ENCODE data around the gene TRAK2.
"Not testable (repeated sequence)": the region's sequence is repeated elsewhere in the genome, so short reads cannot be mapped to it uniquely, and the experiment has no call there.

The TRAK2 gene

DNA sequence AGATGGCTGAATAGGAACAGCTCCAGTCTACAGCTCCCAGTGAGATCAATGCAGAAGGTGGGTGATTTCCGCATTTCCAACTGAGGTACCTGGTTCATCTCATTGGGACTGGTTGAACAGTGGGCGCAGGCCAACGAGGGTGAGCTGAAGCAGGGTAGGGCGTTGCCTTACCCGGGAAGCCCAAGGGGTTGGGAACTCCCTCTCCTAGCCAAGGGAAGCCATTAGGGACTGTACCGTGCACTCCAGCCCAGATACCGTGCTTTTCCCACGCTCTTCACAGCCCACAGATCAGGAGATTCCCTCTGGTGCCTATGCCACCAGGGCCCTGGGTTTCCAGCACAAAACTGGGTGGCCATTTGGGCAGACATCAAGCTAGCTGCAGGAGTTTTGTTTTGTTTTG is 81.9 kb downstream of the TRAK2 start:
- not testable (repeated sequence) for H3K27ac Mint-ChIP-seq; H3K4me1 Mint-ChIP-seq (ENCODE audit: low read depth); H3K27me3 Mint-ChIP-seq; H3K4me3 Mint-ChIP-seq; H3K9me3 Mint-ChIP-seq
- peaks cover 51% of the 10 kb centered on the region for H3K36me3 Mint-ChIP-seq (ENCODE audit: low read depth)

DNA sequence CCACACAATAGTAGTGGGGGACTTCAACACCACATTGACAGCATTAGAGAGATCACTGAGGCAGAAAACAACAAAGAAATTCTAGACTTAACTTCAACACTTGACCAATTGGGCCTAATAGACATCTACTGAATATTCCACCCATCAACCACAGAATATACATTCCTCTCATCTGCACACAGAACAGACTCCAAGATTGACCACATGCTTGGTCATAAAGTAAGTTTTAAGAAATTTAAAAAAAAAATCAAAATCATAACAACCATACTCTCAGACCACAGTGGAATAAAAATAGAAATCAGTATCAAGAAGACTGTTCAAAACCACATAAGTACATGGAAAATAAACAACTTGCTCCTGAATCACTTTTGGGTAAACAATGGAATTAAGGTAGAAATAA is 85.1 kb downstream of the TRAK2 start:
- H3K4me1 Mint-ChIP-seq (ENCODE audit: low read depth) = peaks cover 14% of the 10 kb centered on the region
- no peaks in the 10 kb centered on the region for H3K9me3 Mint-ChIP-seq
- H3K4me3 Mint-ChIP-seq = no peak overlapping the region
- no peaks in the 10 kb centered on the region for H3K27me3 Mint-ChIP-seq
- no peak overlapping the region for H3K27ac Mint-ChIP-seq
- H3K36me3 Mint-ChIP-seq (ENCODE audit: low read depth) = peaks cover 55% of the 10 kb centered on the region

DNA sequence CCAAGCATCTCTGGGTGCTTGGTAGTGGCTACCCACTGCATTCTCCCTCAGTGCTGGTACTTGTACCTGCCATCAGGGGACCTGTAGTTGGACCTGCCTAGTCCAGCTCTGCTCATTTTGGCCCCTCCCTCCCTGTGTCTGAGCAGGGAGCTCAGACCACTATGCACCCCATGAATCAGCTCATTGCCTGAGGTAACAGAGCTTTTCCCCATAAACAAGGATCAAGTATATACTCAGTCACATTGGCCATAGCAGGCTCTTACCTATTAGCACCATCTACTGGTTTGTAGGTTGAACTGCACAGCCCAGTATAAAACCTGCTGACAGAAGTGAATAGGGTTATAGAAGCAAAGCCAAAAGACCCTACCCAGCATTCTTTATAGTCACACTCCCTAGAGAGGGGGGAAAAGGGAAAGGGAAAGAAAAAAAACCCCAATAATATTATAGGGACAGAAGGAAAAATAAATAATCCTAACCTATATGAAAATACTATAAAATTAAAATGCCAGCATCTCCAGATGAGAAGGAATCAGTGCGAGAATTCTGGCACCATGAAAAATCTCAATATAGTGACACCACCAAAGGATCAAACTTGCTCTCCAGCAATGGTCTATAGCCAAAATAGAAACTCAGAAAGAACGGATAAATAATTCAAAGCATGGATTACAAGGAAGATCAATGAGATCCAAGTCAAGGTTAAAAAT is 87.2 kb downstream of the TRAK2 start:
- Mint-ChIP-seq H3K9me3 (no peaks in the 10 kb centered on the region), H3K27me3 (no peaks in the 10 kb centered on the region), H3K4me1 (ENCODE audit: low read depth) (peaks cover 23% of the 10 kb centered on the region), H3K27ac (peak overlapping the region; percentile 34), H3K4me3 (no peak overlapping the region), H3K36me3 (ENCODE audit: low read depth) (peaks cover 48% of the 10 kb centered on the region)

DNA sequence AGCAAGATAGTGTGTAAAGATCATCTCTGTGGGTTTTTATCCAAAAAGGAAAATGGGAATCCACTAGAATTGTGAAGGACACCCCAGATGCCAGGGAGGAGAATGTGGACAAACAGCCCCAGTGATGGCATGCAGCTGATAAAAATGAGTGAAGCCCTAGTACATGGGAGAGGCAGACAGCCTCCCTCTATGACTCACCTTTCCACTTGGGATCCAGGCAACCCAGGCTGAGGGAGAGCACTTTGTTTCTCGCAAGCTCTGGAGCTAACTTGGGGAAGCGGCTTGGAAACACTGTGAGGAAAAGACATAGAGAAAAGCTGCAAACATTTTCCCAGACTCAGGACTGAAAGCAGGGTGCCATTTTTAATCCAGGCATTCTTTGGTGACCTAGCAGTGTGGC is 88.9 kb downstream of the TRAK2 start:
- H3K27me3 Mint-ChIP-seq = no peaks in the 10 kb centered on the region
- no peak overlapping the region for H3K4me3 Mint-ChIP-seq
- H3K4me1 Mint-ChIP-seq (ENCODE audit: low read depth) = peaks cover 27% of the 10 kb centered on the region
- no peaks in the 10 kb centered on the region for H3K9me3 Mint-ChIP-seq
- no peak overlapping the region for H3K27ac Mint-ChIP-seq
- peaks cover 38% of the 10 kb centered on the region for H3K36me3 Mint-ChIP-seq (ENCODE audit: low read depth)

DNA sequence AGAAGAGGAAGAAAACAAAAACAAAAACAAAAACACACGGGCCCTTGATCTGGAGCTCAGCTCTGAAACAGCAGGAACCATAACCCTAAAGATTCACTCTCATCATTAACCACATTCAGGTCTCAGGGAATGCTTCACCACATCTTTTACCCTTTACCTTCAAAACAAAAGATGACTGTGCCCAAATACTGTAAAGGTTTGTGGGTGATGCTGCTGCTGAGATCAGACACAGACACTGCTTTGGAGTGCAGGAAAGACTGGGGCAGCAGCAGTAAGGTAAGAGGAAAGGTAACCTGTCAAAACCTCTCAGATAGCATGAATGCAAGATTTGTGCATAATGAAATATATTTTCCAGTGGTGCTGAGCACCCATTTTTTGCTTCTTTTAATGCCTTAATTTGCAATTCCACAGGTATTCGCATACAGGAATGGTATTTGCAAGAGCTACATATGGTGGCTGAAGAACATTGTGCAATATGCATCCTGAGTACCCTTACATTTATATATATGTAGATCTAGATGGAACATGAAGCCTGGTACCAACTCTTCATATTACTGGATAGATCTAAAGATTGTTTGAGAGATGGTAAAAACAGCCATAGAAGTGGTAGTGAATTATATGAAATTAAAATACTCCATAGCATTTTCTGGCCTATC is 90.1 kb downstream of the TRAK2 start:
- H3K4me3 Mint-ChIP-seq = no peak overlapping the region
- H3K9me3 Mint-ChIP-seq = no peaks in the 10 kb centered on the region
- peaks cover 27% of the 10 kb centered on the region for H3K36me3 Mint-ChIP-seq (ENCODE audit: low read depth)
- peaks cover 27% of the 10 kb centered on the region for H3K4me1 Mint-ChIP-seq (ENCODE audit: low read depth)
- H3K27me3 Mint-ChIP-seq = no peaks in the 10 kb centered on the region
- H3K27ac Mint-ChIP-seq = no peak overlapping the region

DNA sequence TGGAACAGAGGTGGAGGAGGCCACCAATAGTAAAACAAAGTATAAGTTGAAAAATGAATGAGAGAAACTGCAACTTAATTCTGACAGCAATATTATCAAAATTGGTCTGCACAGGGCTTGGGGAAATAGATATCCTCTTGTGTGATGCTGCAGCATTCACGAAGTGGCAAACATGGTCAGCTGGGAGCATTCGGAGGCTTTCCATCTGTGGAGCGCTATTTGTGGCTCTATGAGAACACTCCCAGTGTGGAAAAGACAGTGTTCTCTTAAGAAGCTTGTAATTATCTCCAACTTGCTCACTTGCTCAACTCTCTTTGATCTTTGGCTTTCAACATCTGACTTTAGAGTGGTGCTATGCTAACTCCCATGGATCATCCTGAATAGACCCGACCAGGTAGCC is 91.0 kb downstream of the TRAK2 start:
- Mint-ChIP-seq H3K36me3 (ENCODE audit: low read depth) (peaks cover 27% of the 10 kb centered on the region), H3K4me3 (no peak overlapping the region), H3K27me3 (no peaks in the 10 kb centered on the region), H3K9me3 (no peaks in the 10 kb centered on the region), H3K4me1 (ENCODE audit: low read depth) (peaks cover 27% of the 10 kb centered on the region), H3K27ac (no peak overlapping the region)

DNA sequence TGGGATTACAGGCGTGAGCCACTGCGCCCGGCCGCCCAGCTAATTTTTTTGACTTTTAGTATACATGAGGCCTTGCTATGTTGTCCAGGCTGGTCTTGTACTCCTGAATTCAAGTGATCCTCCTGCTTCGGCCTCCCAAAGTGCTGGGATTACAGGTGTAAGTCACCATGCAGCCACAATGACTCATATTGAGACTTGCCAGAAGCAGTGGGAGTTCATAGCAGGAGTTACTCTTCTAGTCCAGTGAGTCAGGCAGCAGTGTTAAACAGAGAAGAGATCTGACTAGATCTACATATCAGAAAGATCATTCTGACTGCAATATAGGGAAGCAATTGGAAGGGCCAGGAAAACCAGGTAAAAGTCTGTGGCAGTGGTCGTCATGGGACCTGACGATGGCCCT is 92.6 kb downstream of the TRAK2 start:
- no peaks in the 10 kb centered on the region for H3K9me3 Mint-ChIP-seq
- no peaks in the 10 kb centered on the region for H3K27me3 Mint-ChIP-seq
- H3K4me1 Mint-ChIP-seq (ENCODE audit: low read depth) = peaks cover 24% of the 10 kb centered on the region
- no peak overlapping the region for H3K27ac Mint-ChIP-seq
- no peak overlapping the region for H3K4me3 Mint-ChIP-seq
- peaks cover 19% of the 10 kb centered on the region for H3K36me3 Mint-ChIP-seq (ENCODE audit: low read depth)

DNA sequence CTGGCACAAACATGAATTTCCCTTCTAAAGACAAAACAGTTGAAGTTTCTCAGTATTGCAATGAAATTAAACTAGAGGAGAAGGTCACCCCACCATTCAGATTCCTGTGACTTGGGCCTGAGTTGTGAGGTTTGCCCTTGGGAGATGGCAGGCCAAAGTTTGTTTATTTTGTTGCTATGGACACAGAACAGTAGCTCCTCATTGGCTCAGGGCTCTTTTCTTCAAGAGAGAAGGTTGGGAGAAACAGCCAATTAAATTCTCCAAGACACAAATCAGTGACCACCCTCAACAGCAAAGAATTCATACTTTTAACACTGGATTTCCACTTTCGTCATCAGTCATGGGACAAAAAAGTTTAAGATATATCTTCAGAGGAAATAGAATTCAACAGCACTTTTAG is 94.0 kb downstream of the TRAK2 start, which contains the start of gene FLACC1:
TSS of gene FLACC1 (minus strand) at position 125 of the 400 bp plus-strand sequence. CDS start 5,941 bp downstream, outside the sequence.
- no peak within 1 kb of the TSS for H3K4me3 Mint-ChIP-seq
- H3K27ac Mint-ChIP-seq = no peak within 1 kb of the TSS

DNA sequence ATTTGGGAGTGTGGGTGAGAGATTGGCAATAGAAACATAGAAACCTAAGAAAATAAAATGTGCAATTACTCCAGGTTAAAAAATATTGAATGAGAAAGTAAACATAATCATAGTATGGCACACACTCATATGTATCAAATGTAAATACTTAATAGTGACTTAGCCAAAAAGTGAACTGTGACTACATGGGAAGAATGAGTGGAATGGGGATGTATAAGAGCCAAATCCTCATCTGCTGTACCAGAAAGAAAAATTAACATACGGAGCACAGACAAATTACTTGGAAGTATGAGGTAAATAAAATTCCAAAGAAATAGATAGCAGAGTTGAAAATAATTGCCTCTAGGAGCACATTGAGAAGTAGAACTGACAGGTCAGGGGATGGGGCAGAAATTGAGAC is 98.1 kb downstream of the TRAK2 start:
- no peaks in the 10 kb centered on the region for H3K4me1 Mint-ChIP-seq (ENCODE audit: low read depth)
- no peak overlapping the region for H3K27ac Mint-ChIP-seq
- no peak overlapping the region for H3K4me3 Mint-ChIP-seq
- H3K9me3 Mint-ChIP-seq = no peaks in the 10 kb centered on the region
- no peaks in the 10 kb centered on the region for H3K36me3 Mint-ChIP-seq (ENCODE audit: low read depth)
- H3K27me3 Mint-ChIP-seq = no peaks in the 10 kb centered on the region

More for the DNA sequence above, 94.0 kb downstream of the TRAK2 start, which contains the start of gene FLACC1:
- H3K36me3 Mint-ChIP-seq (ENCODE audit: low read depth) = peaks cover 15% of the 10 kb centered on the region
- no peaks in the 10 kb centered on the region for H3K9me3 Mint-ChIP-seq
- H3K4me1 Mint-ChIP-seq (ENCODE audit: low read depth) = peaks cover 19% of the 10 kb centered on the region
- no peaks in the 10 kb centered on the region for H3K27me3 Mint-ChIP-seq

DNA sequence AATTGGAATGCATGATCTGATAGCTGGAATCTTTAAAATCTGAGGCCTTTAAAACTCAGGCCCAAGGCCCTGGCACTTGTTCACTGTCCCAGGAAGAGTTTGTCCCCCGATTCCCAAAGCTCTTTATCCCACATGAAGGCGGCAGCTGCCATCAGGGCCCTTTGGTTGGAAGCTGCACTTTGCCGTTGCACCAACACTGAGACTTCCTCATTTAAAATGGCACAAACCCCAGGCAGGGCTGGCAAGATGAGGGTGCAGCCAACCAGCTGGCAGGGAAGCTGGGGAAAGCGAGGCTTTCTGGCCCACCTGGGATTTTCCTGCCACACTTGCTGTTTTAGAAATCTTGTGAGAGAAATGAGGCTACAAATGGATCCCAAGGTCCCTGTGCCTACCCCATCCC is 100.4 kb downstream of the TRAK2 start:
- Mint-ChIP-seq H3K4me3 (no peak overlapping the region), H3K36me3 (ENCODE audit: low read depth) (no peaks in the 10 kb centered on the region), H3K27me3 (no peaks in the 10 kb centered on the region), H3K4me1 (ENCODE audit: low read depth) (no peaks in the 10 kb centered on the region), H3K27ac (no peak overlapping the region), H3K9me3 (no peaks in the 10 kb centered on the region)

DNA sequence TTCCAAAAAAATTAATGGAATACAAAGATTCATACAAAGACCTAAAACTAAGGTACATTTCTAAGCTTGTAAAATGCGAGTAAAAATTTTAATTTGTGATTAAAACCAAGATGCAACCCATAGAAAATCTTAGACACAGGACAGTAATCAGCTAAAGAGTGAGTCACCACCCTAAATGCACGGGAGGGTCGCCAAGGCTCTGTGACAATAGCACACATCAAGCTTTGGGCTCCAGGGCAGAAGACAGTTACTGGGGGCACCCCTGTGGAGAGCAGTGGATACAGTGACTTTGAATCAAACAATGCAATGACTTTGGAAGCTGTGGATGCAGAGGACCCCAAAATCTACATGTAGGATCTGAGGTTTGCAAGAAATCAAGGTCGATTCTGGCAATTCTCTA is 101.7 kb downstream of the TRAK2 start:
- no peak overlapping the region for H3K27ac Mint-ChIP-seq
- no peaks in the 10 kb centered on the region for H3K4me1 Mint-ChIP-seq (ENCODE audit: low read depth)
- H3K36me3 Mint-ChIP-seq (ENCODE audit: low read depth) = no peaks in the 10 kb centered on the region

DNA sequence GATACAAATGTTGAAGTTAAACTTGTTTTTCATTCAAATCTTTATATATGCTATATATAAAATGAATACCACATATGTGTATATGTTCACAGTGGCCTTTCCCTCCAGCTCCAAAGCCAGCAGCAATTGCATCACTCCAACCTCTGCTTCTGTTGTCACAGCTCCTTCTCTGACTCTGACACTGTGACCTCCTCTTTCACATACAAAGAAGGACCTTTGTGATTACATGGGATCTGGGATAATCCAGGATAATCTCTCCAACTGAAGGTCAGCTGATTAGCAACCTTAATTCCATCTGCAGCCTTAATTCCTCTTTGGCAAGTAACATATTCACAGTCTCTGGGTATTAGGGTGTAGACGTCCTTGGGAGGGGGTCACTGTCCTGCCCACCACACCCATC is 102.5 kb downstream of the TRAK2 start:
- H3K27me3 Mint-ChIP-seq = no peaks in the 10 kb centered on the region
- H3K4me1 Mint-ChIP-seq (ENCODE audit: low read depth) = no peaks in the 10 kb centered on the region
- H3K36me3 Mint-ChIP-seq (ENCODE audit: low read depth) = peaks cover 6% of the 10 kb centered on the region
- H3K4me3 Mint-ChIP-seq = no peak overlapping the region
- no peaks in the 10 kb centered on the region for H3K9me3 Mint-ChIP-seq
- H3K27ac Mint-ChIP-seq = no peak overlapping the region

More for the DNA sequence above, 101.7 kb downstream of the TRAK2 start:
- H3K9me3 Mint-ChIP-seq = no peaks in the 10 kb centered on the region
- no peaks in the 10 kb centered on the region for H3K27me3 Mint-ChIP-seq
- no peak overlapping the region for H3K4me3 Mint-ChIP-seq

DNA sequence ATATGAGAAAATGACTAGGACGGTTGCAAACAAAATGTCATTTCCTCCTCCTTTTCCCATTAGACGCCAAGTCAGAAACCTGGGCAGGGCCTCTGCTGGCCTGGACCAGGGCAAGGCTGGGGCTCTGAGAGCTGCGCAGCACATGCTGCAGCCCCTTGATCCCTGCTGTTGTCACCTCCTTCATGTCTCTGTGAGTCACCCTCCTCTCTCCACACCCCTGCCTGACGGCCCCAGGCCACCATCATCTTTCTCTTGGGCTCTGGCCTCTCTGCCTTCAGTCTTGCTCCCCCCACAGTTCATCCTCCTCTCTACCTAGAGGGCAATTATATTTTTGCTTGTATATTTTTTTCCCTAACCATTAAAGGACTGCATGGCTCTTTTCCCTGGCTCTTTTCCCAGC is 104.1 kb downstream of the TRAK2 start:
- no peaks in the 10 kb centered on the region for H3K4me1 Mint-ChIP-seq (ENCODE audit: low read depth)
- peaks cover 20% of the 10 kb centered on the region for H3K36me3 Mint-ChIP-seq (ENCODE audit: low read depth)
- H3K27ac Mint-ChIP-seq = no peak overlapping the region
- no peak overlapping the region for H3K4me3 Mint-ChIP-seq
- no peaks in the 10 kb centered on the region for H3K9me3 Mint-ChIP-seq
- H3K27me3 Mint-ChIP-seq = no peaks in the 10 kb centered on the region

DNA sequence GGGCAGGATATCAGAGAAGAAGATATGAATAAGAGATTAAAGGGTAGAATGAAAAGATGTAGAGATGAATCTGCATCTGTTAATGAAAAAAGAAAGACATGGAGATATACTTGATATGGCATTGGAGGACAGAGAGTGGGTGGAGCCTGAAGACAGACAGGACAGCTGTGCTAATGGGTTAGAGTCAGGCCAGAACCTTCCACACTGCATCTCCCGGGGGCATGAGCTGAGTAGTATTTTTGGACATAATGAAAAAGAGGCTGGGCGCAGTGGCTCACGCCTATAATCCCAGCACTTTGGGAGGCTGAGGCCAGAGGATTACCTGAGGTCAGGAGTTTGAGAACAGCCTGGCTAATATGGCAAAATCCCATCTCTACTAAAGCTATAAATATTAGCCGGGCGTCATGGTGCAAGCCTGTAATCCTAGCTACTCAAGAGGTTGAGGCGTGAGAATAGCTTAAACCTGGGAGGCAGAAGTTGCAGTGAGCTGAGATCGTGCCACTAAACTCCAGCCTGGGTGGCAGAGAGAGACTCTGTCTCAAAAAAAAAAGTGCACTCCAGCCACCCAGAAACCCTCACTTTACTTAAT is 105.5 kb downstream of the TRAK2 start:
- Mint-ChIP-seq H3K9me3 (no peaks in the 10 kb centered on the region), H3K36me3 (ENCODE audit: low read depth) (peaks cover 27% of the 10 kb centered on the region), H3K27ac (no peak overlapping the region), H3K27me3 (no peaks in the 10 kb centered on the region), H3K4me1 (ENCODE audit: low read depth) (no peaks in the 10 kb centered on the region), H3K4me3 (no peak overlapping the region)

DNA sequence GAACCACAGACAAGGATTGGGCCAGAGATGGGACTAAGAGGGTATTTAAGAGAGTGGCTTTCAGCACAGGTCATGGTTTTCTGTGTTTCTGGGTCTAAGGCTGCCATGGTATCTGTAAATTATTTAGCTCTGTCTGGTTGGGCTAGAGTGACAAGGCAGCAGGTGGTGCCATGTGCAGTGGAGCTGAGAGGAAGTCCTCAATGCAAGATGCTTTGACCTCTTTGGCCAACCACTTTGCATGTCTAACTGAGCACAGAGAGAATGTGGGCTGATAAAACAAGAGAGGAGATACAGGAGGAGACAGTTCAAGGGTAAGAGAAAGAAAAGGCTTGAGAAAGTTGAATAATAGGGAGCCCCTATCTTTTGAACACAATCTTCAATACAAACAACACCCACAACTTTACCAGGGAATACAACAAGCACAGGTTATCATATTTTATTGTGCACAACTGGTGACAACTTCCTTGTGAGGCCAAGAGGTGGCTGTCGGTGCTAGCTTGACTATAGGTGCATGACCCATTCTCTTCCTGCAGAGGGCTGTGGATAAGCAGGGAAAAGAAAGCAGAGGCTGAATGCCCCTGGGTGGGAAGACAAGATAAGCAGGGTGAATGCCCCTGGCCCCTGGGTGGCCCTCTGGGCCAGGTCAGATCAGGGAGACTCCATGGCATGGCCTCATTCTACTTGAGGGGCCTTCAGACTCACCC is 106.4 kb downstream of the TRAK2 start:
- no peak overlapping the region for H3K4me3 Mint-ChIP-seq
- H3K27me3 Mint-ChIP-seq = no peaks in the 10 kb centered on the region
- no peak overlapping the region for H3K27ac Mint-ChIP-seq
- H3K9me3 Mint-ChIP-seq = no peaks in the 10 kb centered on the region
- peaks cover 32% of the 10 kb centered on the region for H3K36me3 Mint-ChIP-seq (ENCODE audit: low read depth)
- H3K4me1 Mint-ChIP-seq (ENCODE audit: low read depth) = no peaks in the 10 kb centered on the region
